GM06990 (cell line): ENCODE measurements around the gene TELO2.

Experiments used
- DNase-seq: peaks from one replicate; pipeline ENCODE4 v3.0.0-alpha.2; 2011; ENCODE audit not compliant: insufficient read length; ENCODE audit errors: extremely low read depth
- H3K27me3 ChIP-seq: replicated peaks from 2 replicates; pipeline ENCODE4 v1.6.0; 2011; ENCODE audit warnings: low read length; ENCODE audit not compliant: control insufficient read depth, insufficient read depth
- H3K36me3 ChIP-seq: 2 replicates; pipeline ENCODE4 v1.5.1; 2011; ENCODE audit warnings: low read length; ENCODE audit not compliant: control insufficient read depth, insufficient read depth
- H3K4me3 ChIP-seq: replicated peaks from 2 replicates; pipeline ENCODE4 v1.5.1; 2011; ENCODE audit warnings: low read depth, mild to moderate bottlenecking, control low read depth, low read length
- TF ChIP-seq, protein P1 (sequence below): IDR thresholded peaks from 2 replicates; pipeline ENCODE4 v1.5.1; 2011; ENCODE audit warnings: low read length, control low read depth, mild to moderate bottlenecking, inconsistent platforms; ENCODE audit not compliant: insufficient read depth, poor library complexity, severe bottlenecking

Gene TELO2

DNA sequence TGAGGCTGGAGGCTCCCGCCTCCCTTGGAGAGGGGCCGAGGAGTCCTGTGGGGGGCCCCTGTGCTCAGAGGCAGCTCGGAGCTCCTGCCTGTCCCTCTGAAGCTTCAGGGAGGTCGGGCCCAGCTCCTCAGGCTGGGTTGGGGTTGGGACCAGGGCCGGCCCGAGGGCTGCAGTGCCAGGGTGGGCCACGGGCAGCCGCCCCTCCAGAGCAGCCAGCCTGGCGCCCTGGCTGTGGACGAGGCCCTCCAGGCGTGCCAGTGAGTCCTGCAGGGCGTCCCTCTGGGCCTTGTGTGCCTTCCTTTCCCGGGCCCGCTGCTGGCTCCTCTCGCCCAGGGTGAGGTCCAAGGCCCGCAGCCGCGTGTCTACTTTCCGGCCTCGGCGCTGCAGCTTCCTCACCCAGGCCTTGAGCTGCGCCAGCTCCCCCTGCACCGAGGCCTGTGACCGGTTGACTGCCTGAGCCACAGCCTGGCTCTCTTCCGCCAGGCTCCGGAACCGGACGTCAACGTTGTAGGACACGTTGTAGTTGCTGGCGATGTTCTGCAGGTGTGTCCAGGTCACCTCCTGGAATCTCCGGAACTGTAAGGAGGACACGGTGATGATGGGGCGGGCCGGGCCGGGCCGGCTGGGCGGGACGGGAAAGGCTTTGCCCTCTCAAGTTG lies 5.6 kb upstream of the TELO2 start:
- peak; percentile 11 for DNase-seq
- TF ChIP-seq, protein P1, sequence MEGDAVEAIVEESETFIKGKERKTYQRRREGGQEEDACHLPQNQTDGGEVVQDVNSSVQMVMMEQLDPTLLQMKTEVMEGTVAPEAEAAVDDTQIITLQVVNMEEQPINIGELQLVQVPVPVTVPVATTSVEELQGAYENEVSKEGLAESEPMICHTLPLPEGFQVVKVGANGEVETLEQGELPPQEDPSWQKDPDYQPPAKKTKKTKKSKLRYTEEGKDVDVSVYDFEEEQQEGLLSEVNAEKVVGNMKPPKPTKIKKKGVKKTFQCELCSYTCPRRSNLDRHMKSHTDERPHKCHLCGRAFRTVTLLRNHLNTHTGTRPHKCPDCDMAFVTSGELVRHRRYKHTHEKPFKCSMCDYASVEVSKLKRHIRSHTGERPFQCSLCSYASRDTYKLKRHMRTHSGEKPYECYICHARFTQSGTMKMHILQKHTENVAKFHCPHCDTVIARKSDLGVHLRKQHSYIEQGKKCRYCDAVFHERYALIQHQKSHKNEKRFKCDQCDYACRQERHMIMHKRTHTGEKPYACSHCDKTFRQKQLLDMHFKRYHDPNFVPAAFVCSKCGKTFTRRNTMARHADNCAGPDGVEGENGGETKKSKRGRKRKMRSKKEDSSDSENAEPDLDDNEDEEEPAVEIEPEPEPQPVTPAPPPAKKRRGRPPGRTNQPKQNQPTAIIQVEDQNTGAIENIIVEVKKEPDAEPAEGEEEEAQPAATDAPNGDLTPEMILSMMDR, result no peak
- H3K36me3 ChIP-seq, result no peaks in the 10 kb centered on the region
- H3K4me3 ChIP-seq, result no peak overlapping the region
- no peaks in the 10 kb centered on the region for H3K27me3 ChIP-seq

DNA sequence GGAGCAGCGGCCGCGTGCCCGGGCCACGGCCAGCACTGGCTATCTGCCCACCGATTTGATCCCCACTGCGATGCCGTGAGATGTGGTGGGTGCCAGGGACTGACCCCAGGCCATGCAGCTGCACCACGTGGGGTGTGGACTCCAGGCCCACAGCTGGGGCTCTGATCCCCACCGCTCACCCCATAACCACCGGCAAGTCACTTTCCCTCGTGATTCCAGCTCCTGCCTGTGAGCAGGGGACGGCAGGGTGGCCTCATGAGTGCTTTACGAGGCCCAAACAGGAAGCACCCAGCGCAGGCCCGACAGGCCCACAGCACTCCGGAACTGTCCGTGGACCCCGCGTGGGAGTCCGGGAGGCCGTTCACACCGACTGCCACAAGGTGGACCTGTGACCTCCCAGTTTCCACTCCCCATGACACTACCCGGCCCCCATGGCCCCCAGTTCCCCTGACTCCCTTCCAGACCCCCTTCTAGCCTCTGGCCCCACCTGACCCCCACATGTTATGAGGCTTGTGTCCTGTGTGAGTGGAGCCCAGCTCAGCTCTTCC lies 5.0 kb upstream of the TELO2 start:
- peak; percentile 3 for DNase-seq
- H3K36me3 ChIP-seq, result no peaks in the 10 kb centered on the region
- TF ChIP-seq, protein P1, result no peak
- no peak overlapping the region for H3K4me3 ChIP-seq
- H3K27me3 ChIP-seq, result no peaks in the 10 kb centered on the region

DNA sequence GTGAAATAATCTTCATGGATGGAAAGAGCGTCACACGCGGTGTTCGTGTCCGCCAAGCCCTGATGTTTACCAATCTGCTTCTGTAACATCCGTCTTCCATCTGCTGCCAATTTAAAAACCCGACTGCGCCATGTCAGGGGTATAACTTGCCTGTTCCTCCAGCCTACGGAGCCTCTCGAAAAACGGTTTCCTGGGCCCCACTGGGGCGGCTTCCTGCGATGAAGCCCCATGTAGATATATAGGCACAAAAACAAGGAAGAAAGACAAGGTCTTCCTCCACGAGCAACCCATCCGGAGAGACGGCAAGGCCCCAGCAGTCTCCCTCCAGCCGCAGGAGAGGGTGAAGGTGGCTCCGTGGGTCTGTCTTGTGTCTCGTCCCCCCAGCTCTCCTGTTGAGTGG lies 4.5 kb upstream of the TELO2 start, which contains the start of gene PTX4:
TSS of gene PTX4 (minus strand) at position 326 of the 400 bp plus-strand sequence. CDS start at position 291, 35 bp downstream.
- H3K27me3 ChIP-seq, result no peaks in the 10 kb centered on the region
- TF ChIP-seq, protein P1, result no peak
- no peak within 1 kb of the TSS for H3K4me3 ChIP-seq
- no peak for DNase-seq
- H3K36me3 ChIP-seq, result no peaks in the 10 kb centered on the region

DNA sequence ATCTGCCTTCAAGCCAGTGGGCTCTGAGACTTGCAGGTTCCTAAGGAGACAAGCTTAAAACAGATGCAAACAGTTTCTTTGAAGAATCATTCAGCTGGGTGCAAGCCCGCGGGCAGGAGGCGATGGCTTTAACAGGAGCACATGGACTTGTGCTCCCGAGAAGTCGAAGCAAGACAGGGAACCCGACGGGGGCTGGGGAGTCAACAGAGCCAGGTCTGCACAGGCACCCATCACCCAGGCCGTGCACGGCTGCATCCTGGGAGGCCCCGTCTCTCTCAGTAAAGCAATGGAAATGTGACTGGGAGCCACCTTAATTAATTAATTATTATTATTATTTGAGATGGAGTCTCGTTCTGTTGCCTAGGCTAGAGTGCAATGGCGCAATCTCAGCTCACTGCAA lies 4.1 kb upstream of the TELO2 start:
- H3K27me3 ChIP-seq, result no peaks in the 10 kb centered on the region
- no peaks in the 10 kb centered on the region for H3K36me3 ChIP-seq
- DNase-seq, result no peak
- TF ChIP-seq, protein P1, result no peak
- no peak overlapping the region for H3K4me3 ChIP-seq

DNA sequence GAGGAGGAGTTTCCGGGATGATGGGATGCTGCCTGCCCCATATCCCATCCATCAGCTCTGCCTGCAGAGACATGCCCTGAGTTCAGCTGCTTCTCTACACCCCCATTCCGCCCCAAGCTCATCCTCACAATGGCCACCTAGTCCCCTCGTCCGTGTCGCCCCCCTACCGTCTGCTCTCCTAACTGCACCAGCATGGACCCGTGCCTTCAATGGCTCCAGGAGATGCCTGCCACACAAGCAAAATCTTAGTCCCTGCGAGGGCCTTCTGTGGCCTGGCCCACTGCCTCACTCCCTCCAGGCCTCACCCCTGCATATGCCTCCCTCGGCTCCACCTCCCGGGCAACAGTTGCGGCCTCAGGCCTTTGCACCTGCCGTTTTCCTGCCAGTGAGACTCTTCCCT lies 1.8 kb upstream of the TELO2 start:
- no peaks in the 10 kb centered on the region for H3K27me3 ChIP-seq
- TF ChIP-seq, protein P1, result no peak
- DNase-seq, result peak; percentile 5
- H3K36me3 ChIP-seq, result peaks cover 7% of the 10 kb centered on the region; the same call in 1 of the 2 replicates
- H3K4me3 ChIP-seq, result no peak overlapping the region
